ENCODE data around the gene SHC1.

SHC1 gene

DNA sequence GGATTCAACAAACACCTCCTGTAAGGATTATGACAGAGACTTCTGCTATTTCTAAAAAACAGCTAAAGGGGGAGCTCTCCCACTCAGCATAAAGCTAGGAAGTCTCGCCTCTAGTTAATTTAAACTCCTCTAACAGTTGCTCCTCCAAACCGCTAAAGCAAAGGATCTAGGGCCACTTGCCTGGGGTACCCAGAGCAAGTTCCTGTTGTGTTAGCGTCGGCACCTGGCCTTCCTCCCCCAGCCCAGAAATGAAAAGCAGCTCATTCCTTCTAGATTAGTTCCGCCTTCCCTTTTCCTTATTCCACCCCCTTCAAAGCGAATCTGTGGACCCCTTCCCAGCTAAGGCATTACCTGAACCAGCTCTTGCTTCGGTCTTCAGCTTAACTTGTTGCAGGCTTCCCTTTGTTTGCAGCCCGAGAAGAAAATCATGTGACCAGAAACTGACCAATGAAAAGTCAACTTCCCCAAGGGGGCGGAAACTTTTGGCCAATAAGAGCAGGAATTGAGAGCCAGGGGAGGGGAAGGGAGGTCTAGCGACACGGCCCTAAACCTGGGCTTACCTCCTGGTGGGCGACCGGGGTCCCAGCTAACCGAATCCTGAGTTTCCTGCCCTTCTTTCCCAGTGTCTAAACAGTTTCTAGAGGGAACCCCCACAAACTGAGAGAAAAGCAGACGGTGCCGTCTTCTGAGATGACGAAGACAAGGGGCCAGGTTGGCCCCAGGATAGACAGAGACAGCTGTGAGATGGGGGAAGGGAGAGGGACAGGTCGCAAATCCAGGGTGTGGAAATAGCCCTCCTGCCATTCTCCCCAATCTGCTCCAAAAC lies 14.6 kb downstream of the SHC1 start, which contains the start of gene PBXIP1:
Gene PBXIP1, minus strand, starts transcription at position 382 of the 826 bp plus-strand sequence. CDS start 2,378 bp downstream, outside the sequence.
- WGBS, 2 experiments: 0% methylated on average over 18 of the region's 18 CpGs
- no peaks in the 10 kb centered on the region for H3K9me3 ChIP-seq (ENCODE audit: control insufficient read depth, low read length)
- H3K27me3 ChIP-seq (ENCODE audit: control insufficient read depth, insufficient read depth, low read length, poor library complexity, severe bottlenecking): no peaks in the 10 kb centered on the region
- peaks cover 54% of the 10 kb centered on the region for H3K4me1 ChIP-seq (ENCODE audit: control insufficient read depth, insufficient read depth, low read length)
- H3K27ac ChIP-seq (ENCODE audit: insufficient read depth, low read depth, low read length, poor library complexity, severe bottlenecking): peak within 1 kb of the TSS; percentile 99
- peaks cover 21% of the 10 kb centered on the region for H3K36me3 ChIP-seq (ENCODE audit: control insufficient read depth, insufficient read depth, low read length)
- peak within 1 kb of the TSS; percentile 51 for H3K4me3 ChIP-seq (ENCODE audit: insufficient read depth, low read depth, low read length)

GRCh38 chr1:154955039-154955717 lies 15.4 kb downstream of the SHC1 start:
- Histone ChIP-seq H3K27ac (ENCODE audit: insufficient read depth, low read depth, low read length, poor library complexity, severe bottlenecking) (peak overlapping the region; percentile 99), H3K27me3 (ENCODE audit: control insufficient read depth, insufficient read depth, low read length, poor library complexity, severe bottlenecking) (no peaks in the 10 kb centered on the region), H3K4me3 (ENCODE audit: insufficient read depth, low read depth, low read length) (peak overlapping the region; percentile 51), H3K36me3 (ENCODE audit: control insufficient read depth, insufficient read depth, low read length) (peaks cover 27% of the 10 kb centered on the region), H3K4me1 (ENCODE audit: control insufficient read depth, insufficient read depth, low read length) (peaks cover 49% of the 10 kb centered on the region), H3K9me3 (ENCODE audit: control insufficient read depth, low read length) (no peaks in the 10 kb centered on the region)
- 28 to 30% methylated on average over 4 of the region's 4 CpGs for WGBS, 2 experiments

GRCh38 chr1:154954541-154954940 lies 16.0 kb downstream of the SHC1 start:
- Histone ChIP-seq H3K27me3 (ENCODE audit: control insufficient read depth, insufficient read depth, low read length, poor library complexity, severe bottlenecking) (no peaks in the 10 kb centered on the region), H3K36me3 (ENCODE audit: control insufficient read depth, insufficient read depth, low read length) (peaks cover 25% of the 10 kb centered on the region), H3K9me3 (ENCODE audit: control insufficient read depth, low read length) (no peaks in the 10 kb centered on the region), H3K27ac (ENCODE audit: insufficient read depth, low read depth, low read length, poor library complexity, severe bottlenecking) (peak overlapping the region; percentile 99), H3K4me1 (ENCODE audit: control insufficient read depth, insufficient read depth, low read length) (peaks cover 49% of the 10 kb centered on the region), H3K4me3 (ENCODE audit: insufficient read depth, low read depth, low read length) (peak overlapping the region; percentile 51)
- WGBS, 2 experiments: 63 to 79% methylated on average over 3 of the region's 3 CpGs

DNA sequence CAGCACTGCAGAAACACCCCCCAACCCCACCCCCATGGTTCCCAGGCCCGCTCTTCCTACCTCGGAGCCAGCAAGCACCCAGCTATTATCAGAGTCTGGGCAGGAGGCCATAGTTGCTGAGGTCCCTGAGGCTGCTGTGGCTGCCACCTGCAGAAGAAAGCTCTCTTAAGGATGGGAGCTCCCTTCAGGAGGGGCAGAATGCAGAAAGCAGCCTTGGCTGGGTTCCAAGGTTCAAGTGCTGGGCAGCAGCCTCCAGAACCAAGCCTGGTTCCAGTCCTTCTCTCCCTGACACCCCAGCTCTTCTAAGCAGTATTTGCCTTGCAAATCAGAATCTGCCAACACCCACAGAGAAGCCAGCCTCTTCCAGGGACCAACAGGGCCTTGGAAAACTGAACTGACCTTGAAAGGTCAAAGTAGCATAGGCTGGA lies 16.9 kb downstream of the SHC1 start:
- H3K4me1 ChIP-seq (ENCODE audit: control insufficient read depth, insufficient read depth, low read length): peaks cover 48% of the 10 kb centered on the region
- H3K4me3 ChIP-seq (ENCODE audit: insufficient read depth, low read depth, low read length): no peak overlapping the region
- no peaks in the 10 kb centered on the region for H3K27me3 ChIP-seq (ENCODE audit: control insufficient read depth, insufficient read depth, low read length, poor library complexity, severe bottlenecking)
- H3K36me3 ChIP-seq (ENCODE audit: control insufficient read depth, insufficient read depth, low read length): peaks cover 18% of the 10 kb centered on the region
- WGBS, 2 experiments: 94 to 96% methylated on average over 2 of the region's 2 CpGs
- H3K9me3 ChIP-seq (ENCODE audit: control insufficient read depth, low read length): no peaks in the 10 kb centered on the region
- no peak overlapping the region for H3K27ac ChIP-seq (ENCODE audit: insufficient read depth, low read depth, low read length, poor library complexity, severe bottlenecking)

GRCh38 chr1:154952664-154953063 lies 17.9 kb downstream of the SHC1 start:
- H3K9me3 ChIP-seq (ENCODE audit: control insufficient read depth, low read length): no peaks in the 10 kb centered on the region
- peaks cover 39% of the 10 kb centered on the region for H3K4me1 ChIP-seq (ENCODE audit: control insufficient read depth, insufficient read depth, low read length)
- H3K36me3 ChIP-seq (ENCODE audit: control insufficient read depth, insufficient read depth, low read length): peaks cover 21% of the 10 kb centered on the region
- H3K27me3 ChIP-seq (ENCODE audit: control insufficient read depth, insufficient read depth, low read length, poor library complexity, severe bottlenecking): no peaks in the 10 kb centered on the region
- H3K27ac ChIP-seq (ENCODE audit: insufficient read depth, low read depth, low read length, poor library complexity, severe bottlenecking): no peak overlapping the region
- WGBS, 2 experiments: 90 to 91% methylated on average over 6 of the region's 6 CpGs
- H3K4me3 ChIP-seq (ENCODE audit: insufficient read depth, low read depth, low read length): no peak overlapping the region

DNA sequence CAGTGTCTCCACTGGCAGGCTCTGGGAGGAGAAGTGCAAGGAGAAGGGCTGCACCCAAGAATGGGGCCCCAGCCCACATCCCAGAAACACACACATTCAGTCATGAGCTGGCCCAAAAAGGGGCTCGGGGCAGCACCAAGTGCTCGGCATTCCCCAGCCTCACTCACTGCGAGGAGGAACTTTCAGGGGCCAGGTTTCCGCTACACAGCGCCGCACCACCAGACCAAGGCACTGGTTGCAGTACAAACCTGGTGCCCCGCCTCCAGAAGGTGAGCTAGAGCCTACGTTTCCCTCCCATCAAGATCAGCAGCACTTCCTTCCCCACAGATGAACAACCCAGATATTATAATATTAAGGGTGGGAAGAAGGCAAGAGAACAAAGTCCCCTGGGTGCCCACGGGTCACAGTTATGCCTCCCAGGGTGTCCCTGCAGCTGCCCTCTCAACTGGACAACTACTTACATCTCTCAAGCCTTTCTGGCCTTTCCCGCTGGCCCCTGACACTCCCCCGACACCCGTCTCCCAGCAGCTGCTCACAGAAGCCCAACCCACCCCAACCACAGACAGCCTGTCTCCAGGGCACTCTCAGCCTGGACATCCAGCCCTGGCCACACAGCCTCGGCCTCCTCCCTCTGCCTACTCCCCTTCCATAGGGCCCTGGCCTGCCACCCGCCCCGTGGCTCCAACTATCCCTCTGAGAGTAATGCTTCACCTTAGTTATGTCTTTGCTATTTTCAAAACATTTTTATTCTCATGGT lies 18.5 kb downstream of the SHC1 start:
- H3K4me1 ChIP-seq (ENCODE audit: control insufficient read depth, insufficient read depth, low read length): peaks cover 33% of the 10 kb centered on the region
- H3K4me3 ChIP-seq (ENCODE audit: insufficient read depth, low read depth, low read length): no peak overlapping the region
- no peaks in the 10 kb centered on the region for H3K9me3 ChIP-seq (ENCODE audit: control insufficient read depth, low read length)
- peaks cover 21% of the 10 kb centered on the region for H3K36me3 ChIP-seq (ENCODE audit: control insufficient read depth, insufficient read depth, low read length)
- no peaks in the 10 kb centered on the region for H3K27me3 ChIP-seq (ENCODE audit: control insufficient read depth, insufficient read depth, low read length, poor library complexity, severe bottlenecking)
- 89 to 90% methylated on average over 15 of the region's 15 CpGs for WGBS, 2 experiments
- H3K27ac ChIP-seq (ENCODE audit: insufficient read depth, low read depth, low read length, poor library complexity, severe bottlenecking): no peak overlapping the region

GRCh38 chr1:154948079-154948478 lies 22.5 kb downstream of the SHC1 start:
- Histone ChIP-seq H3K27ac (ENCODE audit: insufficient read depth, low read depth, low read length, poor library complexity, severe bottlenecking) (no peak overlapping the region), H3K36me3 (ENCODE audit: control insufficient read depth, insufficient read depth, low read length) (peaks cover 32% of the 10 kb centered on the region), H3K27me3 (ENCODE audit: control insufficient read depth, insufficient read depth, low read length, poor library complexity, severe bottlenecking) (no peaks in the 10 kb centered on the region), H3K9me3 (ENCODE audit: control insufficient read depth, low read length) (no peaks in the 10 kb centered on the region), H3K4me1 (ENCODE audit: control insufficient read depth, insufficient read depth, low read length) (peaks cover 5% of the 10 kb centered on the region), H3K4me3 (ENCODE audit: insufficient read depth, low read depth, low read length) (no peak overlapping the region)
- WGBS, 2 experiments: 95% methylated on average over 11 of the region's 11 CpGs

DNA sequence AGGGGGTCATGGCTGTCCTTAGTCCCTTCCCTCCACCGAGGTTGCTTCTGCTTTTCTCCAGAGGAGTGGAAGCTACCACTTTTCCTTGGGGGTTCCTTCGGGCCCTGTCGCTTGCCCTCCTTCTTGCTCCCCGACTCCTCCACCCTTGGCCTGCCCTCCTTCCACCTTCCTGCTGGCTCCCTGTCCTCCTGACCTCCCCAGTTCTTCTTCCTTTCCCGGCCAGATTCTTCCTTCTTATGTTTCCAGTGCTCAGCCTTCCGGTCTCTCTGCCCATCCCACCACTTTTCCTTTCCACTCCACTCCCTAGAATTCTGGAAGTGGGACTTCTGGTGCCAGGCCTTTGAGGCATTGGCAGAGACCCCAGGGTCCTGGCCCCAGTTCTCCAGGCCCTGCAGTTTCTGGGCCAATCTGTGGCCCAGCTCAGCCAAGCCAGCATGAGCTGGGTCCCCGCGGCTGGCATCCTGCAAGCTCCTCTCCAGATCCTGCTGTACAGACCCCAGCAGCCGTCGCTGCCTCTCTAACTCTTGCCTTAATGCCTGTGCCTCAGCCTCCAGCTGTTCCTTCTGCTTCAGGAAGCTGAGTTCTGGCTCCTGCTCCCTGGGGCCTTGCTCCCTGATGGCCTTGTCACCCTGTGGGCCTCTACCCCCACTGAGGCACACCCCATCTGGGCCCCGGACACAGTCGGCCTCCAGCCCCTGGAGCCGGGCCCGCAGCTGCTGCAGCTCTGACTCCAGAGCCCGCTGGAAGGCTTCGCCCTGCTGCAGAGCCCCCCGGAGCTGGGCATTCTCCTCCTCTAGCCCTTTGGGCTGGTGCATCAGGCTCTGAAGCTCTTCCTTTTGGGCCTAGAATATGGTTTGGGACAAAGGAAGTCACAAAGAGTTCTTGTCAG lies 24.3 kb downstream of the SHC1 start:
- H3K27me3 ChIP-seq (ENCODE audit: control insufficient read depth, insufficient read depth, low read length, poor library complexity, severe bottlenecking): no peaks in the 10 kb centered on the region

DNA sequence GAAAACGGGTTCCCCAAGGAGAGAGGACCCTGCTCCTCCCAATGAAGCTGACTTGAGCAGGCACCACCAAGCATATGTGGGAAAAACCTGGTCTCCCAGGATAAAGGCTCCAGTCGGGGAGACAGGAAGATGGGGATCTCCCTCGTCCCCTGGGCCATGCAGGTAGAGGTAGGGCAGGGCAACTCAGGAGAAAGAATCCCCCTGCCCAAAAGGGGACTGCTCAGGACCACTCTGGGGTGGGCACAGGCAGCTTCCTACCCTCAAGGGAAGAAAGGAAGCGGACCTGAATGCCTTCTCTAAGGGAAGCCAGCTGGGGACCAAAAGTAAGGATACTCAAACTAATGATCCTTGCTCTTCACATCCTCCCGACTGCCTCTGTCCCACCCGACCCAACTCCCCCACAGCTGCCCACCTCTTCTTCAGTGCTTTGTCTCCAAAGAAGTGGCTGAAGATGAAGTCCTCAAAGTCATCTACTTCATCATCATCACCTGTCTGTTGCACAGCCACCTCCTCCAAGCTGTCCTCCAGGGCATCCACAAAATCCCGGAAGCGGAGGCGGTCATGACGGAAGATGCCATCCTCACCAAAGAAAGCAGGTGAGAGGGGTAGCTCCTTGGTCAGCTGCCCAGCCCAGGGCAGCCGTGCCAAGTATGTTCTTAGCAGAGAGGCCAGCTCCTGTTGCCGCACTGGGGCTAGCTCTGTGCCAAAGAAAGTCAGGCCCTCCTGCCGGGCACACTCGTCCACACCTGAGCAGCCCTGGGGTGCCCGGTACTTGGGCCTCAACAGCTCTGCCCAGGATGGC lies 25.2 kb downstream of the SHC1 start:
- Histone ChIP-seq H3K4me1 (ENCODE audit: control insufficient read depth, insufficient read depth, low read length) (peaks cover 17% of the 10 kb centered on the region), H3K4me3 (ENCODE audit: insufficient read depth, low read depth, low read length) (no peak overlapping the region), H3K9me3 (ENCODE audit: control insufficient read depth, low read length) (no peaks in the 10 kb centered on the region), H3K36me3 (ENCODE audit: control insufficient read depth, insufficient read depth, low read length) (peaks cover 23% of the 10 kb centered on the region), H3K27me3 (ENCODE audit: control insufficient read depth, insufficient read depth, low read length, poor library complexity, severe bottlenecking) (no peaks in the 10 kb centered on the region), H3K27ac (ENCODE audit: insufficient read depth, low read depth, low read length, poor library complexity, severe bottlenecking) (no peak overlapping the region)
- WGBS, 2 experiments: 92 to 93% methylated on average over 15 of the region's 15 CpGs

More for the DNA sequence above, 24.3 kb downstream of the SHC1 start:
- WGBS, 2 experiments: 93 to 94% methylated on average over 17 of the region's 17 CpGs
- Histone ChIP-seq H3K4me1 (ENCODE audit: control insufficient read depth, insufficient read depth, low read length) (peaks cover 8% of the 10 kb centered on the region), H3K9me3 (ENCODE audit: control insufficient read depth, low read length) (no peaks in the 10 kb centered on the region), H3K27ac (ENCODE audit: insufficient read depth, low read depth, low read length, poor library complexity, severe bottlenecking) (no peak overlapping the region), H3K4me3 (ENCODE audit: insufficient read depth, low read depth, low read length) (no peak overlapping the region), H3K36me3 (ENCODE audit: control insufficient read depth, insufficient read depth, low read length) (peaks cover 30% of the 10 kb centered on the region)

Measured in ectodermal cell (in vitro differentiated cells).